ENCODE measurements around the gene MAML3. TPM values are rescaled to one million over a fixed set of nuclear protein-coding genes. Genes with fewer than 3 reads are reported as not detected.

MAML3 gene
- total and polyA plus RNA-seq, 2 of the 13 experiments (the other 11 are each of a cell fraction or from before 2014, with no cell fraction given): 0.05 to 0.13 TPM

DNA sequence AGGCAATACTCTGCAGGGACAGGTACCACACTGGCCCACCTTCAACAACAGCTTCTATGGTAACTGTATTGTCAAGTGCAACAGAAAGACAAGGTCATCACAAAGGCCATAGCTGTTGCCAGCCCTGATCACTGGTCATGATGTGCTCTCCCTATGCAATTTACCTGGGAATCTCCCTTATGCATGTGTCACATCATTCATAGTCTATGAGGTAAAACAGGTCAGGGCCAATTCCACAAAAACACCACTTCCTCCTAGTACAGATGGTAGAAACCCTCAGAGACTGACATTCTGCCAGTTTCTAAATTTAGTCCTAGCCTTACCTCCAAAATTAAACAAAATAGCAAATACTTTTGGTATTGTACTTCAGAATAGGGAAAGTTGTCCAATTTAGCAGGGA, 355.5 kb downstream of the MAML3 start (continued):
- TF ChIP-seq ZBED4 (CRISPR knock-in tag; IDR thresholded peaks at IDR 0.05; ENCODE audit: borderline replicate concordance): no peak
- no peak for TF ChIP-seq MEIS1 (CRISPR knock-in tag; IDR thresholded peaks at IDR 0.05; ENCODE audit: borderline replicate concordance)
- no peak for TF ChIP-seq ZC3H13 (CRISPR knock-in tag; IDR thresholded peaks at IDR 0.05)
- TF ChIP-seq ZNF780A (CRISPR knock-in tag; IDR thresholded peaks at IDR 0.05): no peak

- no peaks in the 10 kb centered on the region for H4K20me1 ChIP-seq (ENCODE audit: insufficient read depth, low read length)
- no peaks in the 10 kb centered on the region for H3K79me2 ChIP-seq (ENCODE audit: insufficient read depth, low read length)
- no peaks in the 10 kb centered on the region for H3K36me3 ChIP-seq (replicated peaks in 1 of 2; ENCODE audit: control insufficient read depth in 1 of 2, insufficient read depth in 2 of 2, low read length in 2 of 2)
- H3K4me1 ChIP-seq (ENCODE audit: insufficient read depth, low read length): no peaks in the 10 kb centered on the region
- ChIA-PET POLR2A (no interaction called here), CTCF (ENCODE audit: low intra/inter-chr PET ratio, low total read pairs) (no interaction called here)
- H3K27me3 ChIP-seq (ENCODE audit: control insufficient read depth in 1 of 2, insufficient read depth in 2 of 2, low read length in 2 of 2): peaks cover 2 to 11% of the 10 kb centered on the region in 2 experiments; a peak in 3 of 5 replicates
- no peak overlapping the region for H3K4me3 ChIP-seq (replicated peaks in 1 of 3; ENCODE audit: insufficient read depth in 1 of 3, low read depth in 2 of 3, low read length in 3 of 3)
- TF ChIP-seq GRHL1 (CRISPR knock-in tag; conservative IDR thresholded peaks at IDR 0.05) (no peak), SOX13 (IDR thresholded peaks at IDR 0.05) (no peak), SOX13 (CRISPR knock-in tag; conservative IDR thresholded peaks at IDR 0.05 in 1 of 2, IDR thresholded peaks at IDR 0.05 in 1 of 2) (0 out of 4 replicates have a peak, but pooled peaks of 1 of the 2 experiments have one; percentile 24), POGZ (CRISPR knock-in tag; IDR thresholded peaks at IDR 0.05) (no peak)
- no peak for DNase-seq (ENCODE audit: low spot score)
- intact Hi-C loops (cut with micrococcal nuclease; ENCODE audit: unreplicated experiment) (no loop called here), in situ Hi-C loops (cut with HindIII; ENCODE audit: extremely low pct_ligation_motif_present, low pct_unique_long_range_greater_than_20kb) (no loop called here)
- H2AFZ ChIP-seq (ENCODE audit: low read length): no peak overlapping the region
- H3K9me3 ChIP-seq (ENCODE audit: low read length): no peaks in the 10 kb centered on the region
- FAIRE-seq: no peak
- WGBS (ENCODE audit: low lambda C conversion rate): 44% methylated on average over 2 of the region's 2 CpGs
- H3K4me2 ChIP-seq (ENCODE audit: low read depth, low read length): no peak overlapping the region
- BruUV-seq (replicated peaks): no TSS peak
- no peak overlapping the region for H3K27ac ChIP-seq (ENCODE audit: extremely low read length, insufficient read depth, low read length)
- no peak overlapping the region for H3K9ac ChIP-seq (ENCODE audit: insufficient read depth, low read depth, low read length)
- no peak for ATAC-seq
These were observed 356.7 kb downstream of the MAML3 start for GRCh38 chr4:139797287-139797686.

Measured in HepG2 (cell line).